GM21576 (cell line): ENCODE data around the gene CAMTA1.
"Not testable (repeated sequence)": the region's sequence is repeated elsewhere in the genome, so short reads cannot be mapped to it uniquely, and the experiment has no call there.

Source experiments
- ATAC-seq: cut with Tn5 transposase; IDR thresholded peaks from one replicate; pipeline ENCODE4 v1.9.1; 2021; ENCODE audit warnings: mild to moderate bottlenecking, moderate library complexity; ENCODE audit not compliant: unreplicated experiment

The CAMTA1 gene

GRCh38 chr1:6834366-6834765 lies 49.1 kb downstream of the CAMTA1 start:
- ATAC-seq = no peak

- ATAC-seq = no peak
Observed at GRCh38 chr1:6835139-6835538, 49.9 kb downstream of the CAMTA1 start.

GRCh38 chr1:6842301-6842700 lies 57.0 kb downstream of the CAMTA1 start:
- no peak for ATAC-seq

DNA sequence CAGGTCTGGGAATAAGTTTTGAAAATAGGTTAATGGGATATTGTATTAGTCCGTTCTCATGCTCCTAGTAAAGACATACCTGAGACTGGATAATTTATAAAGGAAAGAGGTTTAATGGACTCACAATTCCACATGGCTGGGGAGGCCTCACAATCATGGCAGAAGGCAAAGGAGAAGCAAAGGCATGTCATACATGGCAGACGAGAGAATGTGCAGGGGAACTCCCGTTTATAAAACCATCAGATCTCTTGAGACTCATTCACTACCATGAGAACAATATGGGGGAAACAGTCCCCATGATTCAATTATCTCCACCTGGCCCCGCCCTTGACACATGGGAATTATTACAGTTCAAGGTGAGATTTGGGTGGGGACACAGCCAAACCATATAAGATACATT lies 60.5 kb downstream of the CAMTA1 start:
- ATAC-seq = not testable (repeated sequence)

- no peak for ATAC-seq
Observed at GRCh38 chr1:6848816-6849215, 63.6 kb downstream of the CAMTA1 start.

GRCh38 chr1:6850537-6850936 lies 65.3 kb downstream of the CAMTA1 start:
- ATAC-seq = no peak

DNA sequence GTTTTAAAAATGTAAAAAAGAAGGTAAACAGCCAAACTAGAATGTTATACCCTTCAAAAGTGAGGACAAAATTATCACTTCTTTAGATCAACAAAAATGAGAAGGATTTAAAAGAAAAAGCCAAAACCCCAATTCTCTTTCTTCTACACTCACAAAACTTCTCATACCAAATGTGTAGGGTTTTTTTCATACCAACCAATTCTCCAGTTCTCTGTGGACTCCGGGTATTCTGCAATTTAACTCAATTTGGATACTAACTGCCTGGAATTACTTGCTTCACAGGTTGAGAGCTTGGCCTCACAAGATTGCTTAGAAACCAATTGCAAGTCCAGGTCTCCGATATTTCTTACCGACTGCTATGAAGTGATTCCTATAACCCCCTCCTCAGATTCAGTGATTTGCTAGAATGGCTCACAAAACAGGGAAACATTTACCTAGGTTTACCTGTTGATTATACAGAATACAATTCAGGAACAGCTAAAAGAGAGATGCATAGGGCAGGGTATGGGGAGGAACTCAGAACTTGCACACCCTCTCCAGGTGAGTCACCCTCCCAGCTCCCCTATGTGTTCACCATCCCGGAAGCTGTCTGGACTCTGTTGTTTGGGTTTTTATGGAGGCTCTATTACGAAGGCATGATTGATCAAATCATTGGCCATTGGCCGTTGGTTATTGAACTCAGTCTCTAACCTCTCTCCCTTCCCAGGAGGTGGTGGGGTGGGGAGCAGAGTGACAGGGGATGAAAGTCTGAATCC lies 67.1 kb downstream of the CAMTA1 start:
- no peak for ATAC-seq

GRCh38 chr1:6854166-6854565 lies 68.9 kb downstream of the CAMTA1 start:
- ATAC-seq = no peak

- ATAC-seq = no peak
Observed at GRCh38 chr1:6857831-6858230, 72.6 kb downstream of the CAMTA1 start.

- no peak for ATAC-seq
Observed at GRCh38 chr1:6858596-6858995, 73.3 kb downstream of the CAMTA1 start.

DNA sequence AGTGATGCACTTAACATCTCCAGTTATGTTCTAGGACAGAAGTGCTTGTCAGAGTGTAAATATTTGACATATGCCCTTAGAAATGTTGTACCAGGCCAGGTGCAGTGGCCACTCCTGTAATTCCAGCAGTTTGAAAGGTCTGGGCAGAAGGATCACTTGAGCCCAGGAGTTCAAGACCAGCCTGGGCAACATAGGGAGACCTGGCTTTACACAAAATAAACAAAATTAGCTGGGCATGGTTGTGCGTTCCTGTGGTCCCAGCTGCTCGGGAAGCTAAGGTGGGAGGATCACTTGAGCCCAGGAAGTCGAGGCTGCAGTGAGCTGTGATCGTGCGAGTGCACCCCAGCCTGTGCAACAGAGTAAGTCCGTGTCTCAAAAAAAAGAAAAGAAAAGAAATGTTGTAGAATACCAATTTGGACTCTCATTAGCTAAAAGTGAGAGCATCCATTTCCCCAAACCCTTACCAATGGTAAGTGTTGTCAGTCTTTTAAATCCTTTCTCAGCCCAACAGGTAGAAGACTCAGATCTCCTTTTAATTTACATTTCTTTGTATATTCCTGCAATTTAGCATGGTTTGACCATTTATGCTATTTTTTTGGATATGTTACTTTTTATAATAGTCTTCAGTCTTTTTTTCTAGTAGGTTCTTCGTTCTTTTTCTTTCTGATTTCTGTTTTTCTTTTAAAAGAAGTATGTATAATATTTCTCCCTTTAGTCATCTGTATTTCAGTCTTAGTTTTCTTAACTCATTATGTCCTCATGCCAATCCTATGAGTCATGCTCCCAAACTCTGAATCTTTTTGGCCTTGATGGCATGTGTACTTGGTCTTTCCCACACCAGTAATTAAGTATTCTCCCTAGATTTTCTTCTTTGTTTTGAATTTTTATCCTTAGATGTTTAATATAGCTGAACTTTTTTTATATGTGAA lies 74.4 kb downstream of the CAMTA1 start:
- no peak for ATAC-seq

DNA sequence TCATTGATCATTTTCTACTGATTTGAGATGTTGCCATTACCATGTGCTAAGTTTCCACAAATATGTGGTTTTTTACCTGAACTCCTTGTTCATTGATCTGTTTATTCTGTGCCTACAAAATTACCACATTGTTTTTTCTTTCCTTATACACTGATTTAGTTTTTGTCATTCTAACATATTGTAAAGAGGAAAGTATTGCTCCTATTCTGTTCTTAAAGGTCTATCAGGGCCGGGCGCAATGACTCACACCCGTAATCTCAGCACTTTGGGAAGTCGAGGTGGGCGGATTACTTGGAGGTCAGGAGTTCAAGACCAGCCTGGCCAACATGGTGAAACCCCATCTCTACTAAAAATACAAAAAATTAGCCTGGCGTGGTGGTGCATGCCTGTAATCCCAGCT lies 75.1 kb downstream of the CAMTA1 start:
- ATAC-seq = no peak

DNA sequence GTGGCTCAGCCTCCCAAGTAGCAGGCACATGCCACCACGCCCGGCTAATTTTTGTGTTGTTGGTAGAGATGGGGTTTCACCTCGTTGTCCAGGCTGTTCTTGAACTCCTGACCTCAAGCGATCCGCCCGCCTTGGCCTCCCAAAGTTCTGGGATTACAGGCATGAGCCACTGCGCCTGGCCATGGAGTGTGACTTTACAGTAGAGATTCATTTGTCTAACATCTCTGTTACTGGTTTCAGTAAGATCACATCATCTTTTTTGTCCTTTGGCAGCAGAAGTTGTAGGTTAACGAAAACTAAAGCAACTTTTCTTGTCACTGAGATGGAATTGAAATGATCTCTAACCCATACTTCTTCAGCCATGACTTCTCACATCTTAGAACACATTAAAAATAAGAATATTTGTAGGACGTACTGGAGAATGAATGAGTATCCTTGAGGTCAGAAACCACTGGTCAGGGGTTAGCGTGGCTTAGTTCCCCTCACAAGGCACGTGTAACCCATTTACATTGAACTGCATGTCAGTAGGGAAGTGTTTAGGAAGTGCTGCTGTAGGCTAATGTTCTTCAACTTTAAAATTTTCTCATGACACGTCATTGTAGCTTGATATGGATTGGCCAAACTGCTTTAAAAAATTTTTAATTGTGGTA lies 75.9 kb downstream of the CAMTA1 start:
- no peak for ATAC-seq

DNA sequence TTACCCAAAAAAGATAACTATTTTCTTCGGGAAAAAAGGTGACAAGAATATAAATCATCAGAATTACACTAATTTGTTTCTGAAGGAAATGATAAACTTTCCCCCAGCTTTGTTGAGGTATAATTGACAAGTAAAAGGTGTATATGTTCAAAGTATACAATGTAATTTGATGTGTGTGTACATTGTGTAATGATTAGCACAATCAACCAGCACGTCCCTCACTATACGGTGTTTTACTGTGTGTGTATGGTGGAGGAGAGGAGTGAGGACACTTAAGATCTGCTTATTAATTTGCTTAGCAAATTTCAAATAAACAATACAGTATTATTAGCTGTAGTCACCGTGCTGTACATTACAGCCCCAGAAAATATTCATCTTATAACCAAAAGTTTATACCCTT lies 77.7 kb downstream of the CAMTA1 start:
- ATAC-seq = no peak

DNA sequence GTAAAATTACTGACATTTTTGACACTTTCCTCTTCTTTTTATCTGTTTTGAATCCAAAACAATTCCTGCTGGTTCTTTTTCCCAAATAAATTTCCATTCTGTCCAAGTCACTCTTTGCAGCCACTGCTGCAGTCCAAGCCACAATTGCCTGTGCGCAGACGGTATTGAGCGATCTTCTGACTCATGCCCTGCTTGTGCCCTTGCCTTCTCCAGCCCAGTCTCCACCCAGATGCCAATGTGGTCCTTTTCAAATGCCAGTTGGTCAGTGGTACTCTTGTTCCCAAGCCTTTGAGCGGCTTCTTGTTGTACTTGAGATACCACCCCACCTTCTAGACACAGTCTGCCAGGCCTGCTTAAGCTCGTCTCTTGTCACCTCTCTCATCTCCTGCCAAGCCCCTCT lies 78.9 kb downstream of the CAMTA1 start:
- ATAC-seq = no peak

DNA sequence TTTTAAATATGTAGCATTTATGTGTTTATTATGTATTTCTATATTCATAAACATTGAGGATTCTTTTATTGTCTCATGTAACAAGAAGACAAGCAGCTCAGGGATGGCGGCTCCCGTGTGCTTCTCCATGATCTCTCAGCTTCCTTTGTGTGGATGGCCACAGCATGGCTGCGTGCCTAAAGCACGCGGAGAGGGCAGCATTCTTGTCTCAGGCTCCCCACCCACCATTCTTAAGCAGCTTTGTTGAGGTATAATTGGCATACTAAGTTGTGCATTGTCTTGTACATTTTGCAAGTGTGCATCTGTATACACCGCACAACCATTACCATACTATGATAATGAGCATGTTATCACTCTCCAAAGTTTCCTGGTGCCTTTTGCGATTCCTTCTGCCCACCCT lies 81.6 kb downstream of the CAMTA1 start:
- ATAC-seq = no peak

DNA sequence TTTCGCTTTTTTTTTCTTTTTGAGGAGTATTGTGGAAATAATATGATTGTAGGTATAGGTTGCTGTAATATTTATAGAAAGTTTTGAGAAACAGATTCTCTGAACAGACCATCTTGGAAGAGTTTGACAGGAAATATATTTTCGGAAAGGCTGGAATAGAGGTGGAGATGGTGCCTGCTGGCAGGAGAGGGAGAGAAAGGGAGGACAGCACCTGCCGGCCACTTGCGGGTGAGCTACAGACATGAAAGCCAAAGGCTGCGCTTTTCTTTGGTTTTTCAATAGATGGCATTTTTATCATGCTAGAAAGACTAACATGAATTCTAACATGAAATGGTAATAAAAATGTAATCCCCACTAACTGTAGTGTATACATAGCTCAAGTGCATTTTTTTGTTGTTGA lies 82.1 kb downstream of the CAMTA1 start:
- ATAC-seq = no peak

- ATAC-seq = no peak
Observed at GRCh38 chr1:6867729-6868659, 82.7 kb downstream of the CAMTA1 start.

- ATAC-seq = no peak
Observed at GRCh38 chr1:6868660-6869380, 83.6 kb downstream of the CAMTA1 start.

- ATAC-seq = no peak
Observed at GRCh38 chr1:6869545-6869944, 84.3 kb downstream of the CAMTA1 start.
